Liver (tissue), 3 donors: Measurements from ENCODE around the gene ARF1.

Source experiments
- EGR1 ChIP-seq, 2 donors: IDR thresholded peaks; 2 replicates each; pipeline ENCODE4 v1.6.1; 2016 to 2018; ENCODE audit warnings: antibody characterized with exemption in 2 of 2, low read depth in 2 of 2
- FOXA2 ChIP-seq: IDR thresholded peaks from 2 replicates; pipeline ENCODE4 v1.6.1; 2016; ENCODE audit warnings: antibody characterized with exemption
- GABPA ChIP-seq, 2 donors: IDR thresholded peaks in 1 of 2; conservative IDR thresholded peaks in 1 of 2; 2 replicates each; pipeline ENCODE4 v1.6.1; 2016; ENCODE audit warnings: antibody characterized with exemption in 2 of 2, mild to moderate bottlenecking in 1 of 2, moderate library complexity in 1 of 2
- HNF4A ChIP-seq, 2 donors: conservative IDR thresholded peaks; 2 replicates each; pipeline ENCODE4 v1.6.1; 2016; ENCODE audit warnings: antibody characterized with exemption in 2 of 2, mild to moderate bottlenecking in 2 of 2
- JUND ChIP-seq, 2 donors: IDR thresholded peaks; 2 replicates each; pipeline ENCODE4 v1.6.1; 2016; ENCODE audit warnings: antibody characterized with exemption in 2 of 2
- MAX ChIP-seq: IDR thresholded peaks from 2 replicates; pipeline ENCODE4 v1.6.1; 2016; ENCODE audit warnings: antibody characterized with exemption
- RAD21 ChIP-seq, 2 donors: IDR thresholded peaks; 2 replicates each; pipeline ENCODE4 v1.6.1; 2016; ENCODE audit warnings: antibody characterized with exemption in 2 of 2, mild to moderate bottlenecking in 2 of 2
- REST ChIP-seq: IDR thresholded peaks from 2 replicates; pipeline ENCODE4 v1.6.1; 2016; ENCODE audit warnings: antibody characterized with exemption, mild to moderate bottlenecking
- SP1 ChIP-seq: IDR thresholded peaks from 2 replicates; pipeline ENCODE4 v1.6.1; 2018; ENCODE audit warnings: antibody characterized with exemption, mild to moderate bottlenecking
- TAF1 ChIP-seq: conservative IDR thresholded peaks from 2 replicates; pipeline ENCODE4 v1.6.1; 2016; ENCODE audit warnings: antibody characterized with exemption, mild to moderate bottlenecking
- YY1 ChIP-seq: IDR thresholded peaks from 2 replicates; pipeline ENCODE4 v1.6.1; 2016; ENCODE audit warnings: antibody characterized with exemption, mild to moderate bottlenecking
- TF ChIP-seq, protein P1 (sequence below): fragments of 150-350 bp; IDR thresholded peaks from 2 replicates; pipeline ENCODE4 v1.5.1; 2017; ENCODE audit warnings: improper control_type of control experiment, low read depth, low read length; ENCODE audit not compliant: missing input control
- TF ChIP-seq, protein P2 (sequence below): IDR thresholded peaks from 2 replicates; pipeline ENCODE4 v1.6.1; 2016; ENCODE audit warnings: antibody characterized with exemption
- TF ChIP-seq, protein P3 (sequence below): IDR thresholded peaks from 2 replicates; pipeline ENCODE4 v1.6.1; 2016; ENCODE audit warnings: antibody characterized with exemption
- donor health status: healthy.
- donor health status: healthy.

DNA sequence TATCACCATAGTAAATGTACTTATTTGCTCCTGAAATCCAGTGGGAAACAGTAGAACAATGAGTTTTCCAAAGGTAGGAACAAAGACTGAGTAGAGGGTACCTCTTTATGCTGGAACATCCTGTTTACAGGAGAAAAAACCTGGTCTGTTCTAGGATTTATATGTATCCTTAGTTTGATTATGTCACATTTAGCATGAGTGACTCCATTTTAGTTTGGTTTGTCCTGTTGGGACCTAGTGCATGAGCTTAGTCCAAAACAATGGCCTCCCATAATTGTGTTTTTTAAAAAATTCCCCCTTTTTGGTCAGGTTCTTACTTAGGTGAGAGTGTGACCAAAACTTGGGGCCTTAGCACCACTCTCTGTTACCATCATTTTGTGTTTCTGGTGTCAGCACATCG is 30.1 kb downstream of the ARF1 start:
- TF ChIP-seq TAF1 = no peak
- TF ChIP-seq, protein P1, sequence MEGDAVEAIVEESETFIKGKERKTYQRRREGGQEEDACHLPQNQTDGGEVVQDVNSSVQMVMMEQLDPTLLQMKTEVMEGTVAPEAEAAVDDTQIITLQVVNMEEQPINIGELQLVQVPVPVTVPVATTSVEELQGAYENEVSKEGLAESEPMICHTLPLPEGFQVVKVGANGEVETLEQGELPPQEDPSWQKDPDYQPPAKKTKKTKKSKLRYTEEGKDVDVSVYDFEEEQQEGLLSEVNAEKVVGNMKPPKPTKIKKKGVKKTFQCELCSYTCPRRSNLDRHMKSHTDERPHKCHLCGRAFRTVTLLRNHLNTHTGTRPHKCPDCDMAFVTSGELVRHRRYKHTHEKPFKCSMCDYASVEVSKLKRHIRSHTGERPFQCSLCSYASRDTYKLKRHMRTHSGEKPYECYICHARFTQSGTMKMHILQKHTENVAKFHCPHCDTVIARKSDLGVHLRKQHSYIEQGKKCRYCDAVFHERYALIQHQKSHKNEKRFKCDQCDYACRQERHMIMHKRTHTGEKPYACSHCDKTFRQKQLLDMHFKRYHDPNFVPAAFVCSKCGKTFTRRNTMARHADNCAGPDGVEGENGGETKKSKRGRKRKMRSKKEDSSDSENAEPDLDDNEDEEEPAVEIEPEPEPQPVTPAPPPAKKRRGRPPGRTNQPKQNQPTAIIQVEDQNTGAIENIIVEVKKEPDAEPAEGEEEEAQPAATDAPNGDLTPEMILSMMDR = no peak
- TF ChIP-seq MAX = no peak
- TF ChIP-seq, protein P2, sequence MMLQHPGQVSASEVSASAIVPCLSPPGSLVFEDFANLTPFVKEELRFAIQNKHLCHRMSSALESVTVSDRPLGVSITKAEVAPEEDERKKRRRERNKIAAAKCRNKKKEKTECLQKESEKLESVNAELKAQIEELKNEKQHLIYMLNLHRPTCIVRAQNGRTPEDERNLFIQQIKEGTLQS = no peak
- no peak for TF ChIP-seq REST
- no peak for TF ChIP-seq SP1
- no peak for TF ChIP-seq RAD21 (IDR thresholded peaks at IDR 0.05)
- no peak for TF ChIP-seq GABPA (IDR thresholded peaks at IDR 0.05 in 1 of 2, conservative IDR thresholded peaks at IDR 0.05 in 1 of 2)
- no peak for TF ChIP-seq YY1
- no peak for TF ChIP-seq JUND (IDR thresholded peaks at IDR 0.05)
- TF ChIP-seq, protein P3, sequence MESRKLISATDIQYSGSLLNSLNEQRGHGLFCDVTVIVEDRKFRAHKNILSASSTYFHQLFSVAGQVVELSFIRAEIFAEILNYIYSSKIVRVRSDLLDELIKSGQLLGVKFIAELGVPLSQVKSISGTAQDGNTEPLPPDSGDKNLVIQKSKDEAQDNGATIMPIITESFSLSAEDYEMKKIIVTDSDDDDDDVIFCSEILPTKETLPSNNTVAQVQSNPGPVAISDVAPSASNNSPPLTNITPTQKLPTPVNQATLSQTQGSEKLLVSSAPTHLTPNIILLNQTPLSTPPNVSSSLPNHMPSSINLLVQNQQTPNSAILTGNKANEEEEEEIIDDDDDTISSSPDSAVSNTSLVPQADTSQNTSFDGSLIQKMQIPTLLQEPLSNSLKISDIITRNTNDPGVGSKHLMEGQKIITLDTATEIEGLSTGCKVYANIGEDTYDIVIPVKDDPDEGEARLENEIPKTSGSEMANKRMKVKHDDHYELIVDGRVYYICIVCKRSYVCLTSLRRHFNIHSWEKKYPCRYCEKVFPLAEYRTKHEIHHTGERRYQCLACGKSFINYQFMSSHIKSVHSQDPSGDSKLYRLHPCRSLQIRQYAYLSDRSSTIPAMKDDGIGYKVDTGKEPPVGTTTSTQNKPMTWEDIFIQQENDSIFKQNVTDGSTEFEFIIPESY = no peak
- TF ChIP-seq EGR1 (IDR thresholded peaks at IDR 0.05; ENCODE audit: low read depth in 2 of 2) = no peak
- no peak for TF ChIP-seq HNF4A (conservative IDR thresholded peaks at IDR 0.05)
- no peak for TF ChIP-seq FOXA2
